Neural cell (in vitro differentiated cells): Measurements from ENCODE around the gene F12.
"Not testable (repeated sequence)": the region's sequence is repeated elsewhere in the genome, so short reads cannot be mapped to it uniquely, and the experiment has no call there.

Experiments used
- CTCF ChIP-seq: fragments of 450-650 bp; IDR thresholded peaks from 2 replicates; pipeline ENCODE4 v1.5.1; 2014; ENCODE audit warnings: antibody characterized with exemption, mild to moderate bottlenecking, moderate library complexity; ENCODE audit not compliant: poor library complexity, severe bottlenecking
- MXI1 ChIP-seq: fragments of 450-650 bp; conservative IDR thresholded peaks from 2 replicates; pipeline ENCODE4 v1.6.1; 2014; ENCODE audit warnings: antibody characterized with exemption, mild to moderate bottlenecking; ENCODE audit not compliant: poor library complexity, severe bottlenecking
- POLR2AphosphoS5 ChIP-seq: IDR thresholded peaks from 2 replicates; pipeline ENCODE4 v1.6.1; 2012
- REST ChIP-seq: IDR thresholded peaks from 2 replicates; pipeline ENCODE4 v1.6.1; 2012; ENCODE audit warnings: borderline replicate concordance

GRCh38 chr5:177420472-177420871 lies 11.1 kb upstream of the F12 start:
- TF ChIP-seq CTCF, REST, POLR2AphosphoS5, MXI1: not testable (repeated sequence)
